Muscle layer of duodenum (tissue), 2 donors: ENCODE measurements around the gene NEK11.
"Not testable (repeated sequence)": the region's sequence is repeated elsewhere in the genome, so short reads cannot be mapped to it uniquely, and the experiment has no call there.

Experiments
- H3K27ac ChIP-seq: one replicate; pipeline ENCODE4 v1.7.0; 2013; ENCODE audit warnings: mild to moderate bottlenecking, low read length
- H3K27me3 ChIP-seq: one replicate; pipeline ENCODE4 v1.7.0; 2013; ENCODE audit warnings: low read depth, mild to moderate bottlenecking, control low read depth, low read length
- H3K36me3 ChIP-seq, 2 donors: one replicate each; pipeline ENCODE4 v1.7.0; 2013; ENCODE audit warnings: low read length in 2 of 2, control low read depth in 1 of 2, mild to moderate bottlenecking in 1 of 2; ENCODE audit not compliant: insufficient read depth in 2 of 2, control insufficient read depth in 1 of 2
- H3K4me1 ChIP-seq, 2 donors: one replicate each; pipeline ENCODE4 v1.7.0; 2013; ENCODE audit warnings: low read length in 2 of 2, mild to moderate bottlenecking in 2 of 2, control low read depth in 1 of 2, moderate library complexity in 1 of 2; ENCODE audit not compliant: insufficient read depth in 2 of 2, control insufficient read depth in 1 of 2
- H3K4me3 ChIP-seq, 2 donors: one replicate each; pipeline ENCODE4 v1.7.0; 2013; ENCODE audit warnings: low read length in 2 of 2, low read depth in 1 of 2, mild to moderate bottlenecking in 1 of 2
- H3K9me3 ChIP-seq, 2 donors: one replicate each; pipeline ENCODE4 v1.7.0; 2013; ENCODE audit warnings: low read length in 2 of 2, control low read depth in 1 of 2, mild to moderate bottlenecking in 1 of 2; ENCODE audit not compliant: control insufficient read depth in 1 of 2
- donor health status: healthy.

Gene NEK11

GRCh38 chr3:131042271-131042985, 15.8 kb downstream of the NEK11 start:
- not testable (repeated sequence) for H3K4me3 ChIP-seq, H3K9me3 ChIP-seq, H3K27me3 ChIP-seq, H3K27ac ChIP-seq, H3K4me1 ChIP-seq, H3K36me3 ChIP-seq

DNA sequence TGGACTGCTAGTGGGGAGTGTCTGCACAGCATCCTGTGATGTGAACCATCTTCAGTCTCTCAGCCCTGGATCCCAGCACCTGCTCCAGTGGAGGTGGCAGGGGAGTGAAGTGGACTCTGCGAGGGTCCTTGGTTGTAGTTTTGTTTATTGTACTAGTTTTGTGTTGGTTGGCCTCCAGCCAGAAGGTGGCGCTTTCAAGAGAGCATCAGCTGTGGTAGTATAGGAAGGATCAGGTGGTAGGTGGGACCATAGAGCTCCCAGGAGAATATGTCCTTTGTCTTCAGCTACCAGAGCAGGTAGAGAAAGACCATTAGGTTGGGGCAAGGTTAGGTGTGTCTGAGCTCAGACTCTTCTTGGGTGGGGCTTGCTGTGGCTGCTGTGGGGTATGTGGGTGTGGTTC, 20.9 kb downstream of the NEK11 start:
- no peaks in the 10 kb centered on the region for H3K9me3 ChIP-seq
- H3K27ac ChIP-seq = no peak overlapping the region
- H3K4me3 ChIP-seq = no peak overlapping the region
- no peaks in the 10 kb centered on the region for H3K36me3 ChIP-seq
- H3K4me1 ChIP-seq = no peaks in the 10 kb centered on the region
- no peaks in the 10 kb centered on the region for H3K27me3 ChIP-seq

- Histone ChIP-seq H3K36me3 (no peaks in the 10 kb centered on the region), H3K4me1 (no peaks in the 10 kb centered on the region), H3K27me3 (no peaks in the 10 kb centered on the region), H3K27ac (no peak overlapping the region), H3K9me3 (no peaks in the 10 kb centered on the region), H3K4me3 (no peak overlapping the region)
These were observed 21.4 kb downstream of the NEK11 start for GRCh38 chr3:131048030-131048429.

DNA sequence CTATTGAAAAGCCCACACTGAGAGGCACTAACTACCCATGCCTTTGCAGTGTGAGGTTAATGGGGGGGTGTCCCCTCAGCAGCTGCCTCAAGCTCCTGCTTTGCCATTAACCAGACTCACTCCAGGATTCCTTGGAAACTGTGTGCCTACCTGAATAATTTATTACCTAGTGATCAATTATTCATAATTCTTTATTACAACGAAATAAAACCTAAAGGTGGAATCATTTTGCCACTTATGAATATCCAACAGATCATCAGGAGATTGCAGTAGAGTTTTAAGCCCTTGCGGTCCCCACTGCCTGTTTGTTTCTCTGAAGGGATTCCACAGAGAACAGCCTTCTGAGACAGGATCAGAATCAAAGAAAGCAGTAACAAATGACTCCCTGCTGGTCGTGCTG, 23.3 kb downstream of the NEK11 start:
- Histone ChIP-seq H3K9me3 (no peaks in the 10 kb centered on the region), H3K4me3 (no peak overlapping the region), H3K27ac (no peak overlapping the region), H3K4me1 (no peaks in the 10 kb centered on the region), H3K36me3 (no peaks in the 10 kb centered on the region), H3K27me3 (no peaks in the 10 kb centered on the region)

- Histone ChIP-seq H3K4me3 (no peak overlapping the region), H3K4me1 (no peaks in the 10 kb centered on the region), H3K36me3 (no peaks in the 10 kb centered on the region), H3K27me3 (no peaks in the 10 kb centered on the region), H3K9me3 (no peaks in the 10 kb centered on the region), H3K27ac (no peak overlapping the region)
These were observed 26.6 kb downstream of the NEK11 start for GRCh38 chr3:131053043-131053859.

- no peak overlapping the region for H3K4me3 ChIP-seq
These were observed 41.3 kb downstream of the NEK11 start for GRCh38 chr3:131067983-131068382.

DNA sequence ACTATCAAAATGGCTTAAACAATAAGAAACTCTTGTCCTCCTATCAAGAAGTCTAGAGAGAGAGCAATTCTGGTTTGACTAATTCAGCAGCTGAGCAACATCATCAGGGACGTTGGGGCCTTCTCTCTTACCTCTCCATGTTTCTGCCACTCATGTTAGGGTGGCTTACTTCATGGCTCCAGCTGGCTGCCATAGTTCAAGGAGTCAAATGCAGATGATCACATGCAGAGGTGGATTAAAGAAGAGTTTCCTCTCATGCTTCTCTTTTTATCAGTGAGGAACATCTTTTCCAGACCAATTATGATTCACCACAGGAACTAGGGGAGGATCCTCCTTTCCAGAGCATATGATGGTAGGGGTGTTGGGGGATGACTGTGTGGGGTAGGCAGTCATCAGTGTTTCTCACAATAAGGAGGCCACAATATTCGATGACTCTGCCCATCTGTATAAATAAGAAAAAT, 45.5 kb downstream of the NEK11 start:
- Histone ChIP-seq H3K36me3 (no peaks in the 10 kb centered on the region), H3K9me3 (no peaks in the 10 kb centered on the region), H3K27me3 (no peaks in the 10 kb centered on the region), H3K4me1 (no peaks in the 10 kb centered on the region), H3K4me3 (no peak overlapping the region), H3K27ac (no peak overlapping the region)

More at GRCh38 chr3:131067983-131068382, 41.3 kb downstream of the NEK11 start:
- H3K9me3 ChIP-seq = no peaks in the 10 kb centered on the region
- no peak overlapping the region for H3K27ac ChIP-seq
- H3K27me3 ChIP-seq = no peaks in the 10 kb centered on the region
- no peaks in the 10 kb centered on the region for H3K4me1 ChIP-seq
- no peaks in the 10 kb centered on the region for H3K36me3 ChIP-seq

DNA sequence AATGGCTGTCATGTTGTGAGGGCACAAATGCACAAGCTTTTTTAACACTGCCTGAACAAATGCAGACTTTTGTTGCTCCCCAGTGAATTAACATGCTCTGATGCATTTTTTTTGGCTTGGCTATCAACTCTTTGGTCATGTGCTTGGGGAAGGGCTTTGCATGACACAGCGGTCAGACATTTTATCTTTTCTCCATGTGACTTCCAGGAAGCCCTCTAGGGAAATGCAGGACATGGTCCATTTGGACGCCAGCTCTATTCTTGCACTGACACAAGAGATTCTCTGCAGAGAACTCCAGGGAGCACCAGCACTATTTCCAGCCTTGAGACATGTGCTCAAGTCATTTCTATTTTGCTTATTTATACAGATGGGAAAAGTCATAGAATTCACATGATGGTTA, 46.2 kb downstream of the NEK11 start:
- no peaks in the 10 kb centered on the region for H3K27me3 ChIP-seq
- H3K36me3 ChIP-seq = no peaks in the 10 kb centered on the region
- H3K4me1 ChIP-seq = no peaks in the 10 kb centered on the region
- no peak overlapping the region for H3K4me3 ChIP-seq
- no peaks in the 10 kb centered on the region for H3K9me3 ChIP-seq
- H3K27ac ChIP-seq = no peak overlapping the region

- Histone ChIP-seq H3K4me3 (no peak overlapping the region), H3K4me1 (no peaks in the 10 kb centered on the region), H3K27me3 (no peaks in the 10 kb centered on the region), H3K27ac (no peak overlapping the region), H3K9me3 (no peaks in the 10 kb centered on the region), H3K36me3 (no peaks in the 10 kb centered on the region)
These were observed 49.1 kb downstream of the NEK11 start for GRCh38 chr3:131075632-131076328.

DNA sequence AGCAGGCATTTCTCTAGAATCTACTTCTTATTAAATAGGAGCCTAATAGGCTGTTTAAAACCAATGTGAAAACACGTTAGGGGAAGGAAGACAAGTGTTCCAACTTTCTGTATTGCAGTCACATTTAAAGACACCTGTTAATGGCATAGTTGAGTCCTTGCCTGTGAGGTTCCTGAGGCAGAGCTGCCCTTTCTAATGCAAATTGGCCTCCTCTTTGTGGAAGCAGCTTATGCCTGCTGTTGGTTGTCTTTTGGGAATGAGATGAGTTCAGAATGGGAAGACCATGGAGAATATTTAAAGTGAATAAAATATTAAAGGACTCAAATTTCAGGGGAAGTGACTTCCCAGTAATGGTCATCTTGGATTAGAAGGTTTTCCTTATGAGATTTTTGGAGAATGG, 51.2 kb downstream of the NEK11 start:
- no peaks in the 10 kb centered on the region for H3K36me3 ChIP-seq
- H3K4me1 ChIP-seq = no peaks in the 10 kb centered on the region
- H3K4me3 ChIP-seq = no peak overlapping the region
- H3K27me3 ChIP-seq = no peaks in the 10 kb centered on the region
- H3K9me3 ChIP-seq = no peaks in the 10 kb centered on the region
- H3K27ac ChIP-seq = no peak overlapping the region

DNA sequence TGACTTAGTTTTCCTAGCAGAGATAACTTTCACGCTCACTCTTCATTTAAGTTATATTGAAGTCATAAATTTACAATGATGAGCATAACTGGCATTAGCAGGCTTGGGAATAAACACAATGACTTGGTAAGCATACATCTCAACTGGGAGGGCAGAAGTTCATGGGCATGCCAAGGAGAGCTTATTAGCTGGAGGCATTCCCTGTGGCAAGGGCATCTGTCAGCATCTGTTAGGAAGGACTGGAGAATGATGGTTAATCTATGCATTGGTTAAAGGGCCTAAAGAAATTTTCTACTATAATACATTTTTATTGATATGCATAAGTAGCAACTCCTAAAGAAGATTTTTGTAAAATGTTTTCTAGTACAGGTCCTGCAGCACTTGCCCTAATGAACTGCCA, 52.4 kb downstream of the NEK11 start:
- Histone ChIP-seq H3K27me3 (no peaks in the 10 kb centered on the region), H3K27ac (no peak overlapping the region), H3K4me1 (no peaks in the 10 kb centered on the region), H3K4me3 (no peak overlapping the region), H3K9me3 (no peaks in the 10 kb centered on the region), H3K36me3 (no peaks in the 10 kb centered on the region)
